ENCODE results near the gene DNAAF5. TPM values are rescaled to one million over a fixed set of nuclear protein-coding genes. Genes with fewer than 3 reads are reported as not detected.

Gene DNAAF5
- total and polyA plus RNA-seq, 2 of the 13 experiments (the other 11 are each of a cell fraction or from before 2014, with no cell fraction given) = 11.9 to 21.5 TPM

GRCh38 chr7:732094-732541 lies 5.6 kb downstream of the DNAAF5 start (continued):
- TF ChIP-seq ATRX (CRISPR knock-in tag; IDR thresholded peaks at IDR 0.05; ENCODE audit: borderline replicate concordance) (no peak), ZBTB38 (CRISPR knock-in tag; IDR thresholded peaks at IDR 0.05) (peak; percentile 84), ISX (CRISPR knock-in tag; conservative IDR thresholded peaks at IDR 0.05) (no peak), NCOA2 (CRISPR knock-in tag; IDR thresholded peaks at IDR 0.05) (peak; percentile 48), TOPORS (CRISPR knock-in tag; IDR thresholded peaks at IDR 0.05) (no peak), ZNF230 (CRISPR knock-in tag; IDR thresholded peaks at IDR 0.05) (no peak), PTBP1 (IDR thresholded peaks at IDR 0.05; ENCODE audit: low read depth, low read length, poor library complexity, severe bottlenecking) (no peak), ZNF274 (CRISPR knock-in tag; IDR thresholded peaks at IDR 0.05) (peak; percentile 72; the same call in 1 of the 2 replicates), ZNF275 (CRISPR knock-in tag; IDR thresholded peaks at IDR 0.05; ENCODE audit: borderline replicate concordance) (no peak), SPEN (CRISPR knock-in tag; IDR thresholded peaks at IDR 0.05; ENCODE audit: low read depth) (peak; percentile 64; the same call in 1 of the 2 replicates), TBL1XR1 (IDR thresholded peaks at IDR 0.05; ENCODE audit: borderline replicate concordance, low read length, partially characterized antibody) (no peak), TSC22D2 (CRISPR knock-in tag; IDR thresholded peaks at IDR 0.05; ENCODE audit: borderline replicate concordance) (no peak), ZNF382 (CRISPR knock-in tag; IDR thresholded peaks at IDR 0.05; ENCODE audit: borderline replicate concordance) (no peak), RBAK (CRISPR knock-in tag; IDR thresholded peaks at IDR 0.05) (no peak), MTA1 (CRISPR knock-in tag; IDR thresholded peaks at IDR 0.05; ENCODE audit: borderline replicate concordance) (peak; percentile 78; the same call in 1 of the 2 replicates), IRF2 (CRISPR knock-in tag; IDR thresholded peaks at IDR 0.05) (peak; percentile 90), KLF12 (CRISPR knock-in tag; IDR thresholded peaks at IDR 0.05; ENCODE audit: borderline replicate concordance) (peak; percentile 30; the same call in 1 of the 2 replicates), PAX8 (CRISPR knock-in tag; IDR thresholded peaks at IDR 0.05; ENCODE audit: borderline replicate concordance) (no peak), ZNF20 (CRISPR knock-in tag; IDR thresholded peaks at IDR 0.05) (no peak), FOSL2 (CRISPR knock-in tag; IDR thresholded peaks at IDR 0.05) (peak; percentile 97), CHD4 (IDR thresholded peaks at IDR 0.05; ENCODE audit: borderline replicate concordance, low read length) (no peak)
- TF ChIP-seq, protein P1, sequence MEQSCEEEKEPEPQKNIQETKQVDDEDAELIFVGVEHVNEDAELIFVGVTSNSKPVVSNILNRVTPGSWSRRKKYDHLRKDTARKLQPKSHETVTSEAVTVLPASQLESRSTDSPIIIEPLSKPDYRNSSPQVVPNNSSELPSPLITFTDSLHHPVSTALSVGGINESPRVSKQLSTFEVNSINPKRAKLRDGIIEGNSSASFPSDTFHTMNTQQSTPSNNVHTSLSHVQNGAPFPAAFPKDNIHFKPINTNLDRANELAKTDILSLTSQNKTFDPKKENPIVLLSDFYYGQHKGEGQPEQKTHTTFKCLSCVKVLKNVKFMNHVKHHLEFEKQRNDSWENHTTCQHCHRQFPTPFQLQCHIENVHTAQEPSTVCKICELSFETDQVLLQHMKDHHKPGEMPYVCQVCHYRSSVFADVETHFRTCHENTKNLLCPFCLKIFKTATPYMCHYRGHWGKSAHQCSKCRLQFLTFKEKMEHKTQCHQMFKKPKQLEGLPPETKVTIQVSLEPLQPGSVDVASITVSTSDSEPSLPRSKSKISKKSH (CRISPR knock-in tag; IDR thresholded peaks at IDR 0.05; ENCODE audit: borderline replicate concordance) = 0 out of 2 replicates have a peak, but pooled peaks have one; percentile 36
- TF ChIP-seq, protein P2, sequence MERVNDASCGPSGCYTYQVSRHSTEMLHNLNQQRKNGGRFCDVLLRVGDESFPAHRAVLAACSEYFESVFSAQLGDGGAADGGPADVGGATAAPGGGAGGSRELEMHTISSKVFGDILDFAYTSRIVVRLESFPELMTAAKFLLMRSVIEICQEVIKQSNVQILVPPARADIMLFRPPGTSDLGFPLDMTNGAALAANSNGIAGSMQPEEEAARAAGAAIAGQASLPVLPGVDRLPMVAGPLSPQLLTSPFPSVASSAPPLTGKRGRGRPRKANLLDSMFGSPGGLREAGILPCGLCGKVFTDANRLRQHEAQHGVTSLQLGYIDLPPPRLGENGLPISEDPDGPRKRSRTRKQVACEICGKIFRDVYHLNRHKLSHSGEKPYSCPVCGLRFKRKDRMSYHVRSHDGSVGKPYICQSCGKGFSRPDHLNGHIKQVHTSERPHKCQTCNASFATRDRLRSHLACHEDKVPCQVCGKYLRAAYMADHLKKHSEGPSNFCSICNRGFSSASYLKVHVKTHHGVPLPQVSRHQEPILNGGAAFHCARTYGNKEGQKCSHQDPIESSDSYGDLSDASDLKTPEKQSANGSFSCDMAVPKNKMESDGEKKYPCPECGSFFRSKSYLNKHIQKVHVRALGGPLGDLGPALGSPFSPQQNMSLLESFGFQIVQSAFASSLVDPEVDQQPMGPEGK (CRISPR knock-in tag; IDR thresholded peaks at IDR 0.05) = peak; percentile 50
- TF ChIP-seq, protein P3, sequence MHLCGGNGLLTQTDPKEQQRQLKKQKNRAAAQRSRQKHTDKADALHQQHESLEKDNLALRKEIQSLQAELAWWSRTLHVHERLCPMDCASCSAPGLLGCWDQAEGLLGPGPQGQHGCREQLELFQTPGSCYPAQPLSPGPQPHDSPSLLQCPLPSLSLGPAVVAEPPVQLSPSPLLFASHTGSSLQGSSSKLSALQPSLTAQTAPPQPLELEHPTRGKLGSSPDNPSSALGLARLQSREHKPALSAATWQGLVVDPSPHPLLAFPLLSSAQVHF (CRISPR knock-in tag; IDR thresholded peaks at IDR 0.05) = no peak
- TF ChIP-seq, protein P4, sequence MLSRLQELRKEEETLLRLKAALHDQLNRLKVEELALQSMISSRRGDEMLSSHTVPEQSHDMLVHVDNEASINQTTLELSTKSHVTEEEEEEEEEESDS (CRISPR knock-in tag; IDR thresholded peaks at IDR 0.05; ENCODE audit: borderline replicate concordance) = no peak

All from HepG2 (cell line).